ENCODE measurements around the gene PTCD2. TPM values are rescaled to one million over a fixed set of nuclear protein-coding genes. Genes with fewer than 3 reads are reported as not detected.
A peak's percentile ranks its signal among the peaks of the same experiment; 100 is the strongest.

Gene PTCD2, protein sequence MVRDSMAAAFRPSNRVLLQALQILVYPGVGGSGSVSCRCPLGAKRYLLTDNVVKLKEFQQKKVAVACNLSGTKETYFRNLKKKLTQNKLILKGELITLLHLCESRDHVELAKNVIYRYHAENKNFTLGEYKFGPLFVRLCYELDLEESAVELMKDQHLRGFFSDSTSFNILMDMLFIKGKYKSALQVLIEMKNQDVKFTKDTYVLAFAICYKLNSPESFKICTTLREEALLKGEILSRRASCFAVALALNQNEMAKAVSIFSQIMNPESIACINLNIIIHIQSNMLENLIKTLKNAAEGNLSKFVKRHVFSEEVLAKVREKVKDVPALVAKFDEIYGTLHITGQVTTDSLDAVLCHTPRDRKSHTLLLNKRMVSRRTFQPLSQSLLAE
- 6.9 and 9.4 TPM in 2 replicates for total RNA-seq

DNA sequence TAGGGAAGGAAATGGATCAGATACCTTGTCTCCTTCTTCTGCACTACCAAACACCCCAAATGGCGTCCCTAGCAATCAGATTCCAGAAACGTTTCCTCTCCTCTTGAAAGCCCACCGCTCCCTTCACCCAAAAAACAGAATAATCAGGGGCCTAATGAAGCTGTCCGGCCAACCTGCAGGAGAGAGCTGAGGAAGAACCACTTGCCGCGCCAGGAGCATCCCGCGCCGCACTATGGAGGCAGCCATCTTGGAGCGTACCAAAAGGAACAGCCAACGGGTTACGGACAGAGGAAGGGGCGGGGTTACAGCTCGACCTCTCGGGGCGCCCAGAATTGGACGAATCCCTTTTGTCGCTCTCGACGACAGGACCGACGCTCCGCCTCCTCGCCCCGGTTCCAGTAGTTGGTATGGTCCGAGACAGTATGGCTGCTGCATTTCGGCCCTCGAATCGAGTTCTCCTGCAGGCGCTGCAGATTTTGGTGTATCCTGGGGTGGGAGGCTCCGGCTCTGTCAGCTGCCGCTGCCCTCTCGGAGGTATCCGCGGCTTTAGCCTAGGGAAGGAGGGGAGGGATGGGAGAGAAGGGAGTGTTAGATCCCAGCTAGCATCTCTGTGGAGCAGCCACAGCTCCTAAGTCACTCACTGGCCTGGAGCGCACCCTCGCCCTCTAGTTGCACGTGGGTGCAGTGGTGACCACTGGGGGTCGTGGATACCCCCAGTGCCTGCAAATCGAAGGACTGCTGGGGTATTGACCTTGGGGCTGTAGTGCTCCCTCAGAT is at the start of gene PTCD2, which contains the start of gene MRPS27:
PTCD2 (plus strand) TSS at position 398 of the 777 bp plus-strand sequence; CDS start at position 408, 10 bp downstream.
MRPS27 (minus strand) TSS at position 265 of the 777 bp plus-strand sequence; CDS start at position 246, 19 bp downstream.
- peak; percentile 92 for DNase-seq (ENCODE audit: low read depth)

DNA sequence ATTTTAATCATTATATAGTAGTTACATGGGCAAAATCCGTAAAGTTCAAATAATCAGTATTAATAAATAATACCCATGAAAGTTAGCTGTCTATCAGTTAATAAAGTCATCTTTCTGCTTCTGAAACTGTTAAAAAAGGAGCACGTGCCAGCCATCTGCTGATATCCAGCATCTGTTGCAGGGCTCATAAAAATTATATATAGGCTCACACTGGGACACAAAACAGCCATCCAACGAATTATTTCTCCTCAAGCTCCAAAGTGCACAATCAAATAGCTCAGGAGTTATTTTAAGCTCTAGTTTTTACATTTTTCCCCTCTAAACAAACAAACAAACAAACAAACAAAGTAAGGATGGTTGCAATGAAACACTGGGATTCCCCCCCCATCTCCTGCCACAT is 48.5 kb upstream of the PTCD2 start:
- DNase-seq (ENCODE audit: low read depth) = no peak

DNA sequence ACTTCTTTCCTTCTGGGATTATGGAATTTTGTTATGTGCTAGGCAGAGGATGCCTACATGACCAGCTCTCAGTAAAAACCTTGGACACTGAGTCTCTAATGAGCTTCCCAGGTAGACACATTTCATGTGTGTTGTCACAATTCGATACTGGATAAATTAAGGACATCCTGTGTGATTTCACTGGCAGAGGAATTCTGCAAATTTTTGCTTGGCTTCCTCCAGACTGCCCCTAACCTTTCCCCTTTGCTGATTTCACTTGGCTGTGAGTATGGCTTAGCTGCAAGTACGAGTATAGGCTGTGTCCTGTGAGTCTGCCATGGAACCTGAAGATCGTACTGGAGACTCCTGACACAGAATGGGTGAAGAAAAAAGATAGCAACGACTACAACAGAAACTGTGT is 47.8 kb upstream of the PTCD2 start:
- no peak for DNase-seq (ENCODE audit: low read depth)

DNA sequence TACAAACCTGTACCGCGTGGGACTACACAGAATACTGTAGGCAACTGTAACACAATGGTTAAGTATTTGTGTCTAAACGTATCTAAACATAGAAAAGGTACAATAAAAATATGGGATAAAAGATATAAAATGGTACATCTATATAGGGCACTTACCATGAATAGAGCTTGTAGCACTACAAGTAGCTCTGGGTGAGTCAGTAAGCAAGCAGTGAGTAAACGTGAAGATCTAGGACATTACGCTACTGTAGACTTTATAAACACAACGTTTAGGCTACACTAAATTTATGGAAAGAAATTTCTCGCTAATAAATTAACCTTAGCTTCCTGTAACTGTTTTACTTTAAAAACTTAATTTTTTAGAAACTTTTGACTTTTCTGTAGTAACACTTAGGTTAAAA is 46.6 kb upstream of the PTCD2 start:
- no peak for DNase-seq (ENCODE audit: low read depth)

DNA sequence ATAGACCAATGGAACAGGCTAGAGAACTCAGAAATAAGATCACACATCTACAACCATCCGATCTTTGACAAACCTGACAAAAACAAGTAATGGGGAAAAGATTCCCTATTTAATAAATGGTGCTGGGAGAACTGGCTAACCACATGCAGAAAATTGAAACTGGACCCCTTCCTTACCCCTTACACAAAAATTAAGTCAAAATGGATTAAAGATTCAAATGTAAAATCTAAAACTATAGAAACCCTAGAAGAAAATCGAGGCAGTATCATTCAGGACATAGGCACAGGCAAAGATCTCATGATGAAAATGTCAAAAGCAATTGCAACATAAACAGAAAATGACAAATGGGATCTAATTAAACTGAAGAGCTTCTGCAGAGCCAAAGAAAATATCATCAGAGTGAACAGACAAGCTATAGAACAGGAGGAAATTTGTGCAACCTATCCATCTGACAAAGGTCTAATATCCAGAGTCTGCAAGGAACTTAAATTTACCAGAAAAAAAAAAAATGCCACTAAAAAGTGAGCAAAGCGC is 43.9 kb upstream of the PTCD2 start:
- DNase-seq (ENCODE audit: low read depth) = no peak

DNA sequence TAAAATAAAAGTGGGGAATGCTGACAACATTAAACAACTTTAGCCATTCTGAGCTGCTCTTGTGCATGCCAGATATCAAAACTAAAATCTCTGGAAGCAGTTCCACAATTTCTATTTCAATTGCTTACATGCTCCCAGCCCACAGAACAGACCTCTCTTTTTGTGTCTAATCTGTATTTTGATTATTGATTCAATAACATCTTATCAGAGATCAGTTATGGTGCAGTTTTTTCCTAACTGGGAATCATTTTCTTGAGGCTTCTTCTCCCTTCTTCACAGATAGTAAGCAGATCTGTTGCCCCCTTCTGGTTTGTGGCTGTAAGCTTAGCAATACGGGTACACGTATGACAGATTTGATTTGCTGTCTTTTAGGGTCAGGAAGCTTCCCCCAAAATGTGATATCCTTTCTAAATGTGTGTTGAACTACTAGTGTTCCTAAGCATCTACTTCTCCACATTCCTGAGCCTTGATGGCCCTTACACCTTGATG is 39.5 kb upstream of the PTCD2 start:
- DNase-seq (ENCODE audit: low read depth) = peak; percentile 34

DNA sequence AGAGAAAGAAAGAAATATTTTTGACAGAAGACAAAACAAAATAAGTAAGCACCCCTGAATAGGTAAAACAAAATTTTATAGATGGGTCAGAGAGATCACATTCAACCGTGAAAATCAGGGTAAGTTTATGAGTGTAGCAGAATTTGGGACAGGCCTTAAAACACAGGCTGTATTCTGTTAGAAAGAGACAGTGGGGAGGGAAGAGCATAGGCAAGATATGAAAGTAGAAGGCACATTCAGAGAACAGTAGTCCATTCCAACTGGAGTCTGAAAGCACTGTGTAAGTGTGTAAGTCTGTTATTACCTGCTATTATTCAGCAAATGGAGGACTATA is 38.8 kb upstream of the PTCD2 start:
- DNase-seq (ENCODE audit: low read depth) = no peak

DNA sequence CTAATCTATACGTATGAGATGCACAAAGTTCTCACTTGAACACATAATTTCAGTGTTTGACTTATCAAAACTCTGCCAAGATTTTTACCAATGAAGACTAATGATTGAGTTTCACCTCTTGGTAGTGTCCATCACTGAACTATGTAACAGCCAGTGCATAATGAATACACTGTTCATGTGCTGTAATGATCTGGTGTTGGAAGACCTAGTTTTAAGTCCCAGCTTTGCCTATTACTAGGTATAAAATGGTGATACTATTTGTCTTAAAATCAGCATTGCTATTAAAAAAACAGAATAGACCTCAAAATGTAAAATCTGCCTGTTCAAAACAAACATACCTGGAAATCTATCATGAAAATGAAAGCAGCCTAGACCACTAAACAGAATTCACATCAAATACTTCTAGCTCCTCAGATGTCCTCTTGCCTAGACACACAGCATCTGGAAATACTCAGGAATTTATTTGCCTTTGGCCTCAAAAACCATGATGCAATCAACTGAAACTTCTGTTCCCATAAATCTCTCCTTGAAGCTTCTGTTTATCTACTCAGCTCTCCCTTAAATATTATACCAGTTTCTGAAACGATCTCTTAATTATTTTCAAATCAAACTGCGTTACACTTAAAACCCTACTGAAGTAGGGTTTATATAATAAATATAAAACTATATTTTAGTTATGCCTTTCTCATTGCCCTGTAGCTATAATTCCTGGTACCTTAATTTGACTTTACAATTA is 38.2 kb upstream of the PTCD2 start:
- DNase-seq (ENCODE audit: low read depth) = peak; percentile 66

DNA sequence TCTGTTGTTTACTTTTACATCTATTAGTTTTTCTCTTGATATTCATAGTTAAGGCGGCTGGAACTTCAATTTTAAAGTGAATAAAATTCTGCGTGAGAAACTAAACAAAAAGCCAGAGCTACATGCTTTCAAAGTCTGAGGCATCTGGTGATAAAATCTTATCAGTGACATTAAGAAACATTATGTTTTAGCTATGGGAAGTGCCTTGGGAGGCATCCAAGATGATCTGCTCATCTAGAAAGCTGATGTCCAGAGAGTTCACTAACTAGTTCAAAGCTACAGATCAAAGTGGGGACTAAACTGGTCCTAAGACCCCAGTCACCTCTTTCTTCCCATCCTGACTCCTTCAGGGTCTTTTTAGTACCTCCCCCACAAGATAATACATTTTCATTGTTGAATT is 37.3 kb upstream of the PTCD2 start:
- no peak for DNase-seq (ENCODE audit: low read depth)

DNA sequence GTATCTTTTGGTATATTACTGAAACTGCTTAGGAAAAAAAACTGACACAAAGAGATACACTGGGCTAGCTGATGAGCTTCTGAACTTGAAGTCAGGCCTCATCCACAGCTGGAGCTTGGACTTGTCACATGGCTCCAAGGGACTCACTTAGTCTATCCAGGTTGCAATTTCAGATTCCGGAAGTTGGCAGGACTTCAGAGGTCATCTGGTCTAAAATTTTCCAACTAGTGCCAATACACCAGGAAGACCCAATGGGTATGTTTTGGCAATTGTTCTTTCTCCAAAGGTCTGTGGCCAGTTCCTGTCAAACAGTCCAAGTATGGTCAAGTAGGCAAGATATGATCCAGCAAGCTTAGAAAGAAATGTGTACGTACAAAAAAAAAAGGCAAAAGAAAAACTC is 36.8 kb upstream of the PTCD2 start:
- DNase-seq (ENCODE audit: low read depth) = no peak

DNA sequence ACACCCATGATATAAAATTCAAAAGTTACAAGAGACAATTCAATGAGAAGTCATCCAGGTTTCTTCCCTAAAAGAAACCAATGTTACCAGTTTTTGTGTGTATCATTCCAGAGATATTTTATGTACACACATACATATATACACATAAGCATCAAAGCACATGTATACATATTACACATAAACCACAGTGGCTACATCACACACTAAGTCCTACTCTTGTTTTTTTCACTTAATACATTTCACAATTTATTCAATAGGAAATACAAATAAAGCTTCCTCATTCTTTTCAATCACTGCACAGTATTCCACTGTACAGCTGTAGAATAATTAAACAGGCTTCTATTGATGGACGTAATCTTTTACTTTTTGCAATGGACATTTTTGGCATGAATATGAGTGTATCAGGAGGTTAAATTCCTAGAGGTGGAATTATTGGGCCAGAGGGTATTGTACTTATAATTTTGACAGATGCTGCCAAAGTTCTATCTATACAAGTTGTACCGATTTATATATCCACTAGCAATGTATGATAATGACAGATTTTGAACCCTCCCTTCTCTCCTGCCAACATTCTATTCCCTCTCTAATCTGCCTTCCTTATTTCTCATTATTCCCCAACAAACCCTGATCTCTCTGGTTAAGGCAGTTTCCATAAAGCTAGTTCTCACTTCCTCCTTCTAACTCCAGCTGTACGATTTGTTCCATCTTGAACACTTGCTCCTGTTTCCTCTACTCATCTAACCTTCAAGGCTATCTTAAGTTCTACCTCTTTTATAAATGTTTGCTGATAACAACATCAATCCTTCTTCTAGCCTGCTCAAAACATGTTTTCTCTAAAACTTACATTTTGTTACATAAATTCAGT is 35.4 kb upstream of the PTCD2 start:
- no peak for DNase-seq (ENCODE audit: low read depth)

DNA sequence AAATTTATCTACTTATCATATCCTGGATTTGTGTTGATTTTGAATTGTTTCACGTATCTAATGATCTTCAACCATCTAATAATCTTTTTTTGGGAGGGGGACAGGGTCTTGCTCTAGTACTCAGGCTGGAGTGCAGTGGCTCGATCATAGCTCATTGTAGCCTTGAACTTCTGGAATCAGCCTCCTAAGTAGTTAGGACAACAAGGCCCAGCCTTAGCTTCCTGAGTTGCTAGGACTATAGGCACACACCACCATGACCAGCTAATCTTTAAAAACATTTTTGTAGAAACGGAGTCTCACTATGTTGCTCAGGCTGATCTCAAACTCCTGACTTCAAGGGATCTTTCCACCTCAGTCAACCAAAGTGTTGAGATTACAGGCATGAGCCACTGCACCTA is 34.8 kb upstream of the PTCD2 start:
- DNase-seq (ENCODE audit: low read depth) = no peak

DNA sequence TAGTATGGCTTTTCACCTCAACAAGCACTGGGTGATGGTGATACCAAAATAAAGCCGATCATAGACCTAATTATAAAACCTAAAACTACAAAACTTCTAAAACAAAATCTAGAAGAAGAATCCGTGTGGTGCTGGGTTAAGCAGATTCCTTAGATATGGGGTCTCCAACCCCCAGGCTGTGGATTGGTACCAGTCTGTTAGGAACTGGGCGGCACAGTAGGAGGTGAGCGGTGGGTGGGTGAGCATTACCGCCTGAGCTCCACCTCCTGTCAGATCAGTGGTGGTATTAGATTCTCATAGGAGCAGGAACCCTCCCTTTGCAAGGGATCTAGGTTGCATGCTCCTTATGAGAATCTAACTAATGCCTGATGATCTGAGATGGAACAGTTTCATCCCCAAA is 33.4 kb upstream of the PTCD2 start:
- DNase-seq (ENCODE audit: low read depth) = no peak

DNA sequence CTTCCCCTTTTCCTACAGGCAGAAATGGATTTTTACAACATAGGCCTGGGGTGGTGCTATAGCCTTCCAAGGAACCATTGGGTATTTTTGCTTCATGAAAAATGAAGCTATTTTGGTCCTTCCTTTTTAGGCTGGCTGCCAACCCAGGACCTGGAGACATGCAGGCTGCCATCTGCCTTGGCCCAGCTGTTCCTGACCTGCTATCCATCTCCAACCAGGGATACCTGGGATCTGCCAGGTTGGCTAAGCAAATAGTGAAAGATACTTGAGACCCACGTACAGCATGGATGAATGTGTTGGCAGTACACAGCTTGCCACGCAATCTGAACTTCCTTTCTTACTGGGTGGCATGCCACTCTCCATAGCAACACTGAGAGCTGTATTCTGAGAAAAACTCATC is 31.2 kb upstream of the PTCD2 start:
- no peak for DNase-seq (ENCODE audit: low read depth)

DNA sequence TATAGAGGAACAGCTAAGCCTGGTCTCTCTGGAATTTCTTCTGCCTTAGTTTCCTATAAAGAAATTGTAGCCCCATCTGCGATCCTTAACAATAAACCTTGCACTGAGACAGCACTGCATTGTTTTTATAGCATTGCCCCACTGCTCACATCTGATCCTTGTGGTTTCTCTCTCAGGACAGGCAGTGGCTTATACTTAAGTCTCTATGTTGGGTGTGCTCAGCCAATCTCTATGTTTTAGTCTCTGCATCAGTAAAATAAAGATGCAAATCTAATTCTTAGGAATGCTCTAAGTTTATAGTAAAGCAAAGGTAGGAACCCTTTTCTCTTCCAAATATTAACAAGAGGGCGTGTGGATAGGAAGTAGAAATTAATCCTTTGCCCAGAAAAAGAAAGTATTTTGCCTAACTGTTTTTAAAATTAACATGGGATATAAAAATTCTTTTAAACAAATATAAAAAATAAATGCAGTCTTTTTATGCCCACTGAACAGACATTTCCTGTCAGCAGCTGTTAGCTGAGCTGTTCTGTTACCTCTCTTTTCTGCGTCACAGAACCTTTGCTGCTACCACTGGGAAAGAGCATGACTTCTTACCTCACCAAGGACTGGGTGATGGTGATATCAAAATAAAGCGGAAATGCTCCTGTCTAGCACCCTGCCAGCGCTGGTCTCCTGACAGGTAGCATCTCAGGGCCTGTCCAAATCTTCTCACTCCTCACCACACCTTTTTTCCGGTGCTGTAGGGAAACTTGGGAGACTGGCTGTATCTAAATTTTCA is 29.6 kb upstream of the PTCD2 start:
- DNase-seq (ENCODE audit: low read depth) = peak; percentile 7

DNA sequence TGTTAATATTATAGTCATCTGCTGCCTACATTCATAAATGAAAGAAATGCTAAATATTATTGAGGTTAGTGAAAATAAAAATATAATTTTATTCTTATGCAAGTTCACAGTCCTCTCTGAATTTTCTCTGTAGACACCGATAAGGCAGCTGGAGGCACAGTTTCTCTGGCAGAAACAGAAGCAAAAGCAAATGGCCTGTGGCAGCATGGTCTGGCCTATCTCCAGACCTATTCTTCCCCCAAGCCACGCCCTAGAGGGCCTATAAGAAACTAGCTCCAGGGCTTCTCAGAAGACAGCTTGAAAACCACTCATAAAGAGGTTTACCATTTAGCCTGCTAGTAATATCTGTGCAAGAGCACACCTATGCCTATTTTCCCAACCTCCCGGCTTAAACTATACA is 28.6 kb upstream of the PTCD2 start:
- no peak for DNase-seq (ENCODE audit: low read depth)

DNA sequence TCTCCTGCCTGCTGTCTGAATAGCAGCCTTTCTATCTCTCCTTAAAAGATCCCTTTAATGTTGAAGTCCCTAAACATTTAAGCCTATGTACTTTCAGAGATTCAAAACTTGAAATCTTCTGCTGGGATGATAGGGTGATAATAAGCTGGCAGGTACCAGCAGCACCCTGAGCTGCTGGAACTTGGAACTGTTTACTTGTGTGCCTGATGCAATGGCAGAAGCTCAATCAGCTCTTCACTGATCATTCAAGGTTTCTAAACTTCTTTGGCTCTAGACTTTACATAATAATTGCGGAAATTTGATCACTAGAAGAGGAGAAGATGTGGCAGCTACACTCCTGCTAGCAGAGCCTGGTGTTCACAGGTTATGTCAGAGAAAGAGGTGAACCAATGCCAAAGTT is 27.8 kb upstream of the PTCD2 start:
- DNase-seq (ENCODE audit: low read depth) = no peak

DNA sequence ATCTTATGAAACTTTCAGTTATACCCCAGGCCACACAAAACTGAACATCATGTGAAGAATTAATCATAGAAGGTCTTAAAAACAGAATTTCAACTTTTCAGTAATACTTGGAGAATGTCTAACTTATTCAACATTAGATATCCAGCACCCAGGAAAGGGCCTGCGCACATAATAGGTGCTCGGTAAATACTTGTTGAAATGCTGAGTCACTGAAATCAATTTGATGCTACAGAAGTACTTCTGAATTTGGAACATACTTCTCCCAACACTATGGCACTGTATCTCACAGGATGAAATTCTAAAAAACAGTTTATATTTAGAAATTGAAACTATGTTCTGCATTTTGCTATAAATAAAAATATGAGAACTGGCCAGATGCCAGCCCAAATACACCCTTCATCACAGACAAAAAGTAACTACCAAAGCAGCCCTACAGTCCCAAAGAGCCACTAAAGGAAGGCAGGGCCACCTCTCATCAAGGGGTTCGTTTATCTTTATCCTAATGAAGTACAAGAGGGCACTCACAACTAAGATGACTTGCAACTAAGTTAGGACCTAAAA is 26.6 kb upstream of the PTCD2 start:
- DNase-seq (ENCODE audit: low read depth) = no peak

DNA sequence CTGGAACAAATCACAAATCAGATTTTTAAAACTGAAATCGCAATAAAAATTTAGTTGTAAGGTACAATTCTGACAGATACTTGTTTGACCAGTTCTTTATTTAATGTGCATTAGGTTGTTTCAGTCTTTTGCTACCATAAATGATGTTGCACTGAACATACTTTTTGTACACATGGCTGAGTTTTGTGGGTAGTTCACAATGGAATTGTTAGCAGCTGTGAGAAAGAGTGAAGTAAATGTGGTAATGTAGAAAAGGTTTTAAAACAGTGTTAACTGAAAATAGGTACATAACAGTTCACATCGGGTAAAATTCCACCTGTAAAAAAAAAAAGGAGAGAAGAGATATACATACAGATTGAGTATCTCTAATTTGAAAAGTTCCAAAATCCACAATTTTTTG is 25.7 kb upstream of the PTCD2 start:
- DNase-seq (ENCODE audit: low read depth) = no peak

DNA sequence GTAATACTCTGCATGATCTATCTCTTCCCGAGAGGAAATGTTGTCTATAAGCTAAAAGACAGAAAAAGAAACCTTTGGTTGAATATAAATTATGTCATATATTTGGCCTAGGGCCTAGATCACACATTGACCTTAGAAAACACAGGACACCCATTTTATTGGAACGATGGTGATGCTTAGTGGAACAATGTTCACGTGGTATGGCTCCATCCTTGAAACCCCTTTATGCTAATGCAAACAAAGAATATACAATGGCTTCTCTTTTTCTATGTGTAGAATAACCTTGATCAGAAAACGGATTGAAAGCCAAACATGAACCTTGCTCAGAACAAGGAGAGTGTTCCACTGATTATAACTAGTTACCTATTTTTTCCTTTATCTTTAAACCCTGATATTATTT is 24.6 kb upstream of the PTCD2 start:
- no peak for DNase-seq (ENCODE audit: low read depth)

Measured in renal cortical epithelial cell (primary cell).